WERI-Rb-1 (cell line): ENCODE data around the gene PPP3CB.

Experiments
- DNase-seq: peaks from one replicate; pipeline ENCODE4 v3.0.0-alpha.2; 2020
- H3K27ac ChIP-seq: fragments of 250-450 bp; sonication (Bioruptor Pico); 2 replicates; pipeline ENCODE4 v1.5.1; 2020; ENCODE audit warnings: mild to moderate bottlenecking, moderate library complexity
- H3K27me3 ChIP-seq: fragments of 250-450 bp; sonication (Bioruptor Pico); 2 replicates; pipeline ENCODE4 v1.5.1; 2021; ENCODE audit warnings: mild to moderate bottlenecking, low read depth, moderate library complexity; ENCODE audit not compliant: insufficient read depth, severe bottlenecking
- H3K36me3 ChIP-seq: fragments of 250-450 bp; sonication (Bioruptor Pico); 2 replicates; pipeline ENCODE4 v1.5.1; 2020; ENCODE audit warnings: mild to moderate bottlenecking, moderate library complexity
- H3K4me3 ChIP-seq: 2 replicates; pipeline ENCODE4 v1.5.1; 2011; ENCODE audit warnings: low read depth, mild to moderate bottlenecking, control low read depth, low read length
- H3K9me3 ChIP-seq: fragments of 250-450 bp; sonication (Bioruptor Pico); 2 replicates; pipeline ENCODE4 v1.5.1; 2021; ENCODE audit warnings: mild to moderate bottlenecking, moderate library complexity; ENCODE audit not compliant: severe bottlenecking
- TF ChIP-seq, protein P1 (sequence below): IDR thresholded peaks from 2 replicates; pipeline ENCODE4 v1.5.1; 2011; ENCODE audit warnings: low read depth, mild to moderate bottlenecking, control low read depth, inconsistent platforms, low read length

Gene PPP3CB

DNA sequence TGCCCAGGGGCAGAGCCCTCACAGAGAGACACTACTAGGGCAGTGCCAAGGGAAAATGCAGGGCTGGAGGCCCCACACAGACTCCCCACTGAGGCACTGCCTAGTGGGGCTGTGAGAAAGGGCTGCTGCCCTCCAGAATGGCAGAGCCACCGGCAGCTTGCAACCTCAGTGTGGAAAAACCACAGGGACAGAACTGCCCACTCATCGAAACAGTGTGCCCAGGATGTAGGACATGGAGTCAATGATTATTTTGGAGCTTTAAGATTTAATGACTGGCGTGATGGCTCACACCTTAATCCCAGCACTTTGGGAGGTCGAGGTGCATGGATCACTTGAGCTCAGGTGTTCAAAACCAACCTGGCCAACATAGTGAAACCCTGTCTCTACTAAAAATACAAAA is 34.9 kb downstream of the PPP3CB start:
- no peak overlapping the region for H3K4me3 ChIP-seq
- no peak for DNase-seq
- H3K36me3 ChIP-seq, result peaks cover 8% of the 10 kb centered on the region; the same call in 1 of the 2 replicates
- H3K27me3 ChIP-seq, result no peaks in the 10 kb centered on the region
- no peaks in the 10 kb centered on the region for H3K9me3 ChIP-seq
- no peak overlapping the region for H3K27ac ChIP-seq
- TF ChIP-seq, protein P1, sequence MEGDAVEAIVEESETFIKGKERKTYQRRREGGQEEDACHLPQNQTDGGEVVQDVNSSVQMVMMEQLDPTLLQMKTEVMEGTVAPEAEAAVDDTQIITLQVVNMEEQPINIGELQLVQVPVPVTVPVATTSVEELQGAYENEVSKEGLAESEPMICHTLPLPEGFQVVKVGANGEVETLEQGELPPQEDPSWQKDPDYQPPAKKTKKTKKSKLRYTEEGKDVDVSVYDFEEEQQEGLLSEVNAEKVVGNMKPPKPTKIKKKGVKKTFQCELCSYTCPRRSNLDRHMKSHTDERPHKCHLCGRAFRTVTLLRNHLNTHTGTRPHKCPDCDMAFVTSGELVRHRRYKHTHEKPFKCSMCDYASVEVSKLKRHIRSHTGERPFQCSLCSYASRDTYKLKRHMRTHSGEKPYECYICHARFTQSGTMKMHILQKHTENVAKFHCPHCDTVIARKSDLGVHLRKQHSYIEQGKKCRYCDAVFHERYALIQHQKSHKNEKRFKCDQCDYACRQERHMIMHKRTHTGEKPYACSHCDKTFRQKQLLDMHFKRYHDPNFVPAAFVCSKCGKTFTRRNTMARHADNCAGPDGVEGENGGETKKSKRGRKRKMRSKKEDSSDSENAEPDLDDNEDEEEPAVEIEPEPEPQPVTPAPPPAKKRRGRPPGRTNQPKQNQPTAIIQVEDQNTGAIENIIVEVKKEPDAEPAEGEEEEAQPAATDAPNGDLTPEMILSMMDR, result no peak

- Histone ChIP-seq H3K4me3 (no peak overlapping the region), H3K9me3 (no peaks in the 10 kb centered on the region), H3K27me3 (no peaks in the 10 kb centered on the region), H3K27ac (no peak overlapping the region), H3K36me3 (peaks cover 5% of the 10 kb centered on the region; the same call in 1 of the 2 replicates)
- no peak for DNase-seq
- TF ChIP-seq, protein P1, result no peak
These were observed 36.0 kb downstream of the PPP3CB start for GRCh38 chr10:73459683-73460314.

- no peaks in the 10 kb centered on the region for H3K27me3 ChIP-seq
- H3K36me3 ChIP-seq, result peaks cover 11% of the 10 kb centered on the region
- H3K27ac ChIP-seq, result no peak overlapping the region
- DNase-seq, result no peak
- no peak overlapping the region for H3K4me3 ChIP-seq
- TF ChIP-seq, protein P1, result no peak
- no peaks in the 10 kb centered on the region for H3K9me3 ChIP-seq
These were observed 39.5 kb downstream of the PPP3CB start for GRCh38 chr10:73456187-73456890.

DNA sequence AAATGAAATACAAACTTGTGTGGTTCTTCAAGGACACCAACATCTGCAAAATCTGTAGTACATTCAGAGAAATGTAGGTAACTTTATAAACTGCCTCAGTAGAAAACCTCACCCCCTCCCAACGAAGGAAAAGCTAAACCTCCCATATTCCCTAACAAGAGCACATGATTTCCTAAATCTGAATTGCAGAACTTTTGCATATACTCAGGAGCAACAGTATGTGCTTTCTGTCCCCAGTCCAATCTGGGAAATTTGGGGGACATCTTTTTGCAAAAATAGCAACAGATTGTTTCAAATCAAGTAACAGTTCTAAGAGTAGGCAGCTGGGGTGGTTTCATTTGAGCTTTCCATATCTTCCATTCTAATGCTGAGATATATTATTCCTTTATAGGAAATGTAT is 46.7 kb downstream of the PPP3CB start:
- TF ChIP-seq, protein P1, result no peak
- DNase-seq, result no peak
- H3K27me3 ChIP-seq, result no peaks in the 10 kb centered on the region
- H3K36me3 ChIP-seq, result peaks cover 8% of the 10 kb centered on the region
- H3K4me3 ChIP-seq, result no peak overlapping the region
- no peak overlapping the region for H3K27ac ChIP-seq
- no peaks in the 10 kb centered on the region for H3K9me3 ChIP-seq

- no peak overlapping the region for H3K4me3 ChIP-seq
- TF ChIP-seq, protein P1, result no peak
- H3K27me3 ChIP-seq, result no peaks in the 10 kb centered on the region
- H3K9me3 ChIP-seq, result no peaks in the 10 kb centered on the region
- DNase-seq, result no peak
- peaks cover 8% of the 10 kb centered on the region for H3K36me3 ChIP-seq
- no peak overlapping the region for H3K27ac ChIP-seq
These were observed 47.4 kb downstream of the PPP3CB start for GRCh38 chr10:73448384-73448783.
